NCI-H1092 (cell line): ENCODE data around the gene S100A6.
"Not testable (repeated sequence)": the region's sequence is repeated elsewhere in the genome, so short reads cannot be mapped to it uniquely, and the experiment has no call there.

ENCODE experiments used
- DNase-seq: peaks from one replicate; lab custom pipeline; 2025; lab: John Stamatoyannopoulos, UW

Gene S100A6

DNA sequence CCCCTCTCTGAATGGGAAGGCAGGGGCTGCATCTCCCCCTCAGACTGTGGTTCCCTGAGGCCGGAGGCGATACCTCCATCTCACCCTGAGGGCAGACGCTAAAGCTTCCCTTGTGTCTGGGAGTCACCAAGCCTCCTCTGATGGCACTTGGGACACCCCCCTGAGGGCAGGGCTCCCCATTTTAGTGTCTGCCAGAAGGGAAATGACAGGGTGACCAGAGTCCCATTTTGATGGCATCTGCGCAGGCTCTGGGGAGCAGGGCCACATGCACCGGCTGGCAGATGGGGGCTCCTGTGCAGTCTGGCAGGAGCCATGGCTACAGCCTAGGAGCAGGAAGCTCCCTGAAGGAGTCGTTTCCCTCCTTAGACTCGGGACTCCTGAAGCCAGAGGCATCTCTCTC, 28.2 kb upstream of the S100A6 start:
- no peak for DNase-seq

GRCh38 chr1:153563483-153563901, 27.7 kb upstream of the S100A6 start:
- DNase-seq, result no peak

DNA sequence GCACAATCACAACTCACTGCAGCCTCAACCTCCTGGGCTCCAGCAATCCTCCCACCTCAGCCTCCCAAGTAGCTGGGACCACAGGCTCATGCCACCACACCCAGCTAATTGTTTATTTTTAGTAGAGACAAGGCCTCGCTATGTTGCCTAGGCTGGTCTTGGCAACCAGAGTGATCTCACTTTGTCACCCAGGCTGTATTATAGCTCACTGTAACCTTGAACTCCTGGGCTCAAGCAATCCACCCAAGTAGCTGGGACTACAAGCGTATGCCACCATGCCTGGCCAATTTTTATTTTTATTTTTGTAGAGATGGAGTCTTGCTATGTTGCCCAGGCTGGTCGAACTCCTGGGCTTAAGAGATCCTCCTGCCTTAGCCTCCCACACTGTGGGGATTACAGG, 26.2 kb upstream of the S100A6 start:
- not testable (repeated sequence) for DNase-seq

GRCh38 chr1:153561466-153561985, 25.7 kb upstream of the S100A6 start:
- no peak for DNase-seq

GRCh38 chr1:153560771-153561465, 25.1 kb upstream of the S100A6 start:
- DNase-seq, result no peak

- no peak for DNase-seq
These were observed 24.4 kb upstream of the S100A6 start for GRCh38 chr1:153560241-153560640.

- no peak for DNase-seq
These were observed 22.1 kb upstream of the S100A6 start for GRCh38 chr1:153557877-153558276.

GRCh38 chr1:153556348-153556747, 20.6 kb upstream of the S100A6 start:
- no peak for DNase-seq

- DNase-seq, result no peak
These were observed 18.2 kb upstream of the S100A6 start for GRCh38 chr1:153553830-153554541.

DNA sequence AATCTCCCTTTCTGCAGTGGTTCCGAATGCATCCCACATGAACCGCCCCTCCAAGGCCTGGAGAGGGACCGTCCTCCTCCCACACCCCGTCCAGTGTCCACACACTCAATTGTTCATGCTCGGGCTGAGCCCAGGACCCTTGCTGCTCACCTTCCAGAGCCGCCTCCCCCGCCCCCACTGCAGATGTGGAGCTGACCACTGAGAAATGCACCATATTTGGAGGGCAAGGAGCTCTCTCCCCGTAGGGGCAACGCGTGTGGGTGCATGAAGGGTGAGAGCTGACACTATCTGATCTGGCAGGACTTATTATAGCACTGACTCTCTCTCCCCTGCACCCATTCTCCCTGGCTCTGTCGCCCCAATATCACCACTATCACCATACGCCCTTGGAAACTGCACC, 17.3 kb upstream of the S100A6 start:
- no peak for DNase-seq

DNA sequence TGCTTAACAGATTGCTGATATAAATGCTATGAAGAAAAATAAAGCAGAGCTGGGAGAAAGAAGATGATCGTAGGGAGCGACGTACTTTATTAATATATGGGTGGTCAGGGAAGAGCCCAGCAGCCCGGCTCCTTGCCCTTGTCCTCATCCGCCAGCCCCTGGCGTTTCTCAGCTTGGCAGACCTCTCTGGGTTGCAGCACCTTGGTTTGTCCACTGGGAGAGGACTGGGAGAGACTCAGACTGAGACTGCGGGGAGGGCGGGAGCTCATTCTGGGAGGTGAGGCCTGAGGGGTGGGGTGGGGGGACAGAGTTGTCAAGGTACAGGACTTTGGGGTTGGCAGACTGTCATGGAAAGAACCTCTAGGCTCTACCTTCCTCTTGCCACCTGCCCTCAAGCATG, 16.5 kb upstream of the S100A6 start:
- DNase-seq, result no peak

GRCh38 chr1:153550827-153551500, 15.2 kb upstream of the S100A6 start:
- DNase-seq, result no peak

- DNase-seq, result no peak
These were observed 14.6 kb upstream of the S100A6 start for GRCh38 chr1:153550398-153550758.

GRCh38 chr1:153549741-153550397, 14.1 kb upstream of the S100A6 start:
- DNase-seq, result no peak

- no peak for DNase-seq
These were observed 13.2 kb upstream of the S100A6 start, which contains the start of gene S100A3 for GRCh38 chr1:153548722-153549688. TSS of gene S100A3 (minus strand) at chr1:153549258. CDS start at chr1:153548485, 773 bp downstream.

GRCh38 chr1:153547560-153548551, 12.1 kb upstream of the S100A6 start:
- DNase-seq, result no peak

GRCh38 chr1:153546796-153547559, 11.2 kb upstream of the S100A6 start:
- DNase-seq, result no peak

GRCh38 chr1:153546371-153546770, 10.6 kb upstream of the S100A6 start:
- DNase-seq, result no peak
